PFSK-1 (cell line): ENCODE data around the gene FGF14.

Source experiments
- POLR2AphosphoS5 ChIP-seq: IDR thresholded peaks from 2 replicates; pipeline ENCODE4 v1.6.1; 2012; ENCODE audit warnings: low read depth, mild to moderate bottlenecking, control low read depth, low read length, moderate library complexity
- TF ChIP-seq, protein P1 (sequence below), 2 experiments: IDR thresholded peaks; 2 replicates each; pipeline versions ENCODE4 v1.6.1 to v1.8.0; 2011 to 2012; ENCODE audit warnings: low read depth in 2 of 2, low read length in 2 of 2, control low read depth in 1 of 2, inconsistent platforms in 1 of 2, mild to moderate bottlenecking in 1 of 2, moderate library complexity in 1 of 2; ENCODE audit not compliant: insufficient read depth in 1 of 2

DNA sequence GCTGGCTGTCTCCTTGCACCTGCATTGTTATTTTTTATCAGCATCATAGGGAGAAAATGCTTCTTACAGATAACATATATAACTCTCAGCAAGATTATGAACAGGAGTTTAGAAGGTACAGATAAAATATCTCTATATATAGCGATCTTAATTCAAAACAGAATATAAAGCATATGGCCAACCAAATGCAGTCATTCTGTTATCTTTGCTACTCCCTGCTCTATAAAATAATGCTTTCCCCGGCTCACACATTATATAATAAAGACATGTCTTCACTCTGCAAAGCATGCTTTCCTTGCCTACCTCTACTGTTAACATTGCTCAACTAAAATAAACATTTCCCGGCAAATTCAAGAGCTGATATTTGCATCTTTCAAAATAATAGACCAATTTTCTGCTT, 161.7 kb downstream of the FGF14 start:
- TF ChIP-seq POLR2AphosphoS5, result no peak
- TF ChIP-seq, protein P1, sequence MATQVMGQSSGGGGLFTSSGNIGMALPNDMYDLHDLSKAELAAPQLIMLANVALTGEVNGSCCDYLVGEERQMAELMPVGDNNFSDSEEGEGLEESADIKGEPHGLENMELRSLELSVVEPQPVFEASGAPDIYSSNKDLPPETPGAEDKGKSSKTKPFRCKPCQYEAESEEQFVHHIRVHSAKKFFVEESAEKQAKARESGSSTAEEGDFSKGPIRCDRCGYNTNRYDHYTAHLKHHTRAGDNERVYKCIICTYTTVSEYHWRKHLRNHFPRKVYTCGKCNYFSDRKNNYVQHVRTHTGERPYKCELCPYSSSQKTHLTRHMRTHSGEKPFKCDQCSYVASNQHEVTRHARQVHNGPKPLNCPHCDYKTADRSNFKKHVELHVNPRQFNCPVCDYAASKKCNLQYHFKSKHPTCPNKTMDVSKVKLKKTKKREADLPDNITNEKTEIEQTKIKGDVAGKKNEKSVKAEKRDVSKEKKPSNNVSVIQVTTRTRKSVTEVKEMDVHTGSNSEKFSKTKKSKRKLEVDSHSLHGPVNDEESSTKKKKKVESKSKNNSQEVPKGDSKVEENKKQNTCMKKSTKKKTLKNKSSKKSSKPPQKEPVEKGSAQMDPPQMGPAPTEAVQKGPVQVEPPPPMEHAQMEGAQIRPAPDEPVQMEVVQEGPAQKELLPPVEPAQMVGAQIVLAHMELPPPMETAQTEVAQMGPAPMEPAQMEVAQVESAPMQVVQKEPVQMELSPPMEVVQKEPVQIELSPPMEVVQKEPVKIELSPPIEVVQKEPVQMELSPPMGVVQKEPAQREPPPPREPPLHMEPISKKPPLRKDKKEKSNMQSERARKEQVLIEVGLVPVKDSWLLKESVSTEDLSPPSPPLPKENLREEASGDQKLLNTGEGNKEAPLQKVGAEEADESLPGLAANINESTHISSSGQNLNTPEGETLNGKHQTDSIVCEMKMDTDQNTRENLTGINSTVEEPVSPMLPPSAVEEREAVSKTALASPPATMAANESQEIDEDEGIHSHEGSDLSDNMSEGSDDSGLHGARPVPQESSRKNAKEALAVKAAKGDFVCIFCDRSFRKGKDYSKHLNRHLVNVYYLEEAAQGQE (IDR thresholded peaks at IDR 0.05; ENCODE audit: insufficient read depth in 1 of 2, low read depth in 2 of 2, low read length in 2 of 2), result no peak
